Hematopoietic multipotent progenitor cell treated with erythropoietin and hydrocortisone succinate and interleukin-3 and kit ligand, for 17 days (in vitro differentiated cells): ENCODE data around the gene ARG2.
"Not testable (repeated sequence)": the region's sequence is repeated elsewhere in the genome, so short reads cannot be mapped to it uniquely, and the experiment has no call there.

Experiments used
- DNase-seq: peaks from one replicate; pipeline ENCODE4 v3.0.0-alpha.2; 2015; ENCODE audit warnings: low spot score

Gene ARG2

DNA sequence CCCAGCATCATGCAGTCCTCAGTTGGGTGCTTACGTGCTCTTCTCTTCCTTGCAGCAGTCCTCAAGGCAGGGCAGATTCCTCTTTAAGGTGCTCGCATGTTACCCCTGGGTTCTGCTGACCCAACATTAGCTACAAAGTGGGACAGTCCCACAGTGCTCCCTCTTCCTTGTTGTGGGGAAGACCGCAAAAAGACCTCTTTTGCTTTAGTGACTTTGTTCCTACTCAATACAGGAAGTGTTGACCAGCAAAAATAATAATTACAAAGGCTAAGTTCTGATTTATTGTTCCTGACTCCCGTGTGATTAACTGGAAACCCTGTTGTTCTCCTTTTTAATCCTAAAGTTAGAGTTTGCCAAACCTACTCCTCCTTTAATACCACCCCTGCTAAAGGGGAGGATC lies 33.4 kb upstream of the ARG2 start:
- no peak for DNase-seq

DNA sequence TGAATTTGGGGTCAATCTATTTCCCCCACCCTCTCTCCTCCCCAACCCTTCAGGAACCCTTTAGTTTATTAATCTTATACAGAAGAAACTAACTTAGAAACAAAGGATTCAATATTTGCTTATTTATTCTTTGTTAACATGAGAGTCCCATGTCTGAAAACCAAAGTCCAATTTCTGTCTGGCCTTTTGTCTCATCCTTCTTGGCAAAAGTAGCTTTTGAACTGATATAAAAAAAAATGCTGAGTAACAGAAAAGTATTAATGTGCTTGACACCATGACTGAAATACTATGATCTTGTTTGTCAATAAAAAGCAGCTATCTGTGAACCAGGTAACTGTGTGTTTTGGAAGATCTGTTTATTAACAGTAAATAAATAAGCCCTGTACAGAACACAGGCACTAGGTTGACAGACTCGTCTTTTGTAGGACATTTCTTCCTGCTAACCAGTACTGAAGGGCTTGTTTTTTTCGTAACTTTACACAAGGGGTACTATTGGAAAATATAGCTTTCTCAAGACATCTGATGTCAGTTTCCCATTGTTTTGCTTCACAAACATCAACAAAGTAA lies 30.4 kb upstream of the ARG2 start:
- peak; percentile 11 for DNase-seq

GRCh38 chr14:67593650-67594049 lies 26.1 kb upstream of the ARG2 start:
- not testable (repeated sequence) for DNase-seq

DNA sequence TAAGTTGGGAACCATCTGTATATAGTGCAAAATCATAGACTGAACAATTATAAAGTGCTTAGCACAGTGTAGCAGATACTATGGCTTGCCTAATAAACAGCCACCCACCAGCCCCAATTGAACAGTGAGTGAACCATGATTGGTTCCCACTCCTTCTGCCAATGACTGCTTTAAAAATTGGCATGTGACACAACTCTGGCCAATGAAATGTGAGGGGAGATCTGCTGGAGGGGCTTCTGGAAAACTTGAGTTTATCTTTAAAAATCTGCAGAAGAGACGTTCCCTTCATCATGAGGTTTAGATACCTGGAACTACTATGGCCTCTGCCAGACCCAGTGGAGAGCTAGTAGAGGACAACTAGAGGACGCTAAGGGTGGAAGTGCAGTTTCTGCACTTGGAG lies 24.3 kb upstream of the ARG2 start:
- no peak for DNase-seq

- peak; percentile 92 for DNase-seq
These were observed 19.8 kb upstream of the ARG2 start, which contains the start of gene PIGH for GRCh38 chr14:67599698-67600561. PIGH (minus strand) TSS chr14:67600268; CDS start chr14:67600203, 65 bp downstream.

DNA sequence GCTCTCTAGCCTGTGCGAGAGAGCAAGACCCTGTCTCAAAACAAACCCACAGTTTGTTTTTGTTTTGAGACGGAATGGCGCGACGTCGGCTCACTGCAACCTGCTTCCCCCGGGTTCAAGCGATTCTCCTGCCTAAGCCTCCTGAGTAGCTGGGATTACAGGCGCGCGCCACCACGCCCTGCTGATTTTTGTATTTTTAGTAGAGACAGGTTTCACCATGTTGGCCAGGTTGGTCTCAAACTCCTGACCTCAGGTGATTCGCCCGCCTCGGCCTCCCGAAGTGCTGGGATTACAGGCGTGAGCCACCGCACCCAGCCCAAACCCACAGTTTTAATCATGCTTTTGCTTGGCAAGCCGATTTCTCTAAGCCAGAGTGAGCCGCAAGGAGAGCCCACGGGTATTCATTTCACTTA lies 19.2 kb upstream of the ARG2 start:
- DNase-seq, result not testable (repeated sequence)

DNA sequence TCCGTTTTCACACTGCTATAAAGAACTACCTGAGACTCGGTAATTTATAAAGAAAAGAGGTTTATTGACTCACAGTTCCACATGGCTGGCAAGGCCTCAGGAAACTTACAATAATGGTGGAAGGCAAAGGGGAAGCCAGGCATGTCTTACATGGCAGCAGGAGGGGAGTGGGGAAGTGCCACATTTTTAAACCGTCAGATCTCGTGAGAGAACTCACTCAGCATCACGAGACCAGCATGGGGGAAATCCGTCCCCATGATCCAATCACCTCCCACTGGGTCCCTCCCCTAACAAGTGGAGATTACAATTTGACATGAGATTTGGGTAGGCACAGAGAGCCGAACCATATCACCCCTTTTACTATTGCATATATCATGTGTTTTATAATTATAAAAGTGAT lies 17.6 kb upstream of the ARG2 start:
- DNase-seq, result no peak

DNA sequence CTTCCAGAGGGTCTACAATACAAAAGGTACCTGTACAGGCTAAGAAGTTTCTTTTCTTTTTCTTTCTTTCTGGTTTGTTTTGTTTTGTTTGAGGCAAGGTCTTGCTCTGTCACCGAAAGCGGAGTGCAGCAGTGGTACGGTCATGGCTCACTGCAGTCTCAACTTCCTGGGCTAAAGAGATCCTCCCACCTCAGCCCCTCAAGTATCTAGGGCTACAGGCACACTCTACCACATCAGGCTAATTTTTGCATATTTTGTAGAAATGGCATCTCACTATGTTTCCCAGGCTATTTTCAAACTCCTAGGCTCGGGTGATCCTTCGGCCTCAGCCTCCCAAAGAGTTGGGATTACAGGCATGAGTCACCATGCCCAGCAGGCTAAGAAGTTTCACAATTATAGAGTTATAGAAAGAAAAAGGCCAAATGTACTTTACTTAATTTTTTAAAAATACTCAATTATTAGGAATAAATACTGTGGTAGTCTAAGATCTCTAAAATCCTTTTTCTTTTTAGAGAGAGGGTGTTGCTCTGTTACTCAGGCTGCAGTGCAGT lies 16.6 kb upstream of the ARG2 start:
- no peak for DNase-seq

DNA sequence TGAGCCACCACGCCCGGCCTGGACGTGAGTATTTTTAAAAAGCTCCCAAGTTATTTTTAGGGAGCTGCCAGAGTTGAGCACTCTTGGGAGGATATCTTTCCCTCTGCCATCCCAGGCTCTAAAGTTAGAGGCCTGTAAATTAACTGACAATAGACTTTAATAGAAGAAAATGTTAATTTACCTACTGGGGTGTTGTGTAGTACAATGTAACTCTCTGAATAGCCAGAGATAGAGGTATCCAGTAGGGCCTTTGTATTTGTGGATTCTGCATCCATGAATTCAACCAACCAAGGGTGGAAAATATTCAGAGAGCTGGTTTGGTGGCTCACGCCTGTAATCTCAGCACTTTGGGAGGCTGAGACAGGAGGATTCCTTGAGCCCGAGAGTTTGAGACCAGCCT lies 12.1 kb upstream of the ARG2 start:
- DNase-seq, result no peak

DNA sequence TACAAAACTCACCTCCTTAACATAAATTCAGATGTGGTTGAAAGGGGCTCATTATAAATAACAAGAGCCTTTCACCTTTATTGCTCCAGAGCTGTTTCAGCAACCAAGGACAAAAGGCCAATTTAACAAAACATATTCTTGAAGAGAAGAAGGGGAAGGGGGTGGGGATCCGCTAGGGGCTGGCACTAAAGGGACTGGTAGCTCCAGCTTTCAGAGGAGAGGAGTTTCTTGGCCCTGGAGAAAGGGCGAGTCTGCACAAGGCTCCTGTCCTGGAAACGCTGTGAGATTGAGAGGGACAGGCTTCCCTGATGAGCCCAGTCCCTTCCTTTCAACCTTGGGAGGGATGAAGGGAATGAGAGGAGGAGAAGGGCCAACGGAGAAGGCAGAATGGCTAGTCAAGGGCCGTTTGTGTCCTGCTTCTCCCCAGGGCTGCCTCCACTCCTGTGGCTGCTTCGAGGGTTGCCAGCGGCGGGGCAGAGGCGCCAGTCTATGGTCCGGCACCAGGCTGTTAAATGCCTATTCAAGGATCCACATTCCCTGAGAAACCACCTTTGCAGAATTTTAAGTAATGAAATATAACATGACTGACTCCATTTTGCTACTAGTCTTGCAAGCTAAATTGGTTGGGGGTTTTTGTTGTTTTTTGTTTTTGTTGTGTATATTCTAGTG lies 9.9 kb upstream of the ARG2 start:
- DNase-seq, result no peak

DNA sequence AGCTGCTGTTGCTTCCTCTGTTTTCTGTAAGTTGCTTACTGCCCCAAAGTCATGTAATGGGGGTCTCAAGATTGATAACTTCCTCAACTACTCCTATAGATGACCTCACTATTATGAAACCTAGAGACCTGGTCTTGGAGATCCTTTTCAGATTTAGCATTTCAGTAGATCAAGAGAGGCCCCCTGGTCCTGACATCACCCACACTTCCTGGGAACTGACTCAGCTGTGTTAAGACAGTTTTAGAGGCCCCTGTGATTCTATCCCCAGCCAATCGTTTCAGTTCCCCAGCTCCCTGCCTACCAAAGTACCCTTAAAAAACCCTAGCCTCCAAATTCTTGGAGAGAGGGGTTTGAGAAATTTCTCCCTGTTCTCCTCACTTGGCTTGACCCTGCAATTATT lies 9.2 kb upstream of the ARG2 start:
- no peak for DNase-seq

- peak; percentile 80 for DNase-seq
These were observed 1.1 kb upstream of the ARG2 start for GRCh38 chr14:67618617-67619063.

DNA sequence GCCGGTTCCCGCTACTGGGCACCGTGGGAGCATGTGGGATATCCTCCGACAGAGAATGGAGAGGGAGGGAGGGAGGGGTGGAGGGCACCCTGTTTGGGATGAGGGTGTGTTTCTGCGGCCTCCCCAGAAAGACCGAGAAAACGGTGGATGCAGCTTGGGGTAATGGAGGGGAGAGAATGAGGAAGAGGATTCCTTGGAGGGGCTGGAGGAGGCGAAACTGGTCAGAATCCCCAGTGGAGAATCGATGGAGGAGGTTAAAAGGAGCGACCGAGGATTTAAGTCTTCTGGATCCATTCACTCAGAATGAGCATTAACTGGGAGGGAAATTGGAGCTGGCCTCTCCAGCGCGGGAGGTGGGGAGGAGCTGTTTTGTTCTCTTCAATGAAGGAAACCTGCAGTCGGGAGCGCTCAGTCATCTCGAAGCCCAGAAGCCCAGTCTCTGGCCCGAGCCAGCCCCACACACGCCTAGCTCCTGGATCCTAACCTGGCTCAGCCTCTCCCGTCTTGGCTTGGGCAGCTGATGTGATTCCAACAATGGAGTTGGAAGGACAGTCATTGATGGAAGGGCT lies 581 bp downstream of the ARG2 start:
- no peak for DNase-seq

DNA sequence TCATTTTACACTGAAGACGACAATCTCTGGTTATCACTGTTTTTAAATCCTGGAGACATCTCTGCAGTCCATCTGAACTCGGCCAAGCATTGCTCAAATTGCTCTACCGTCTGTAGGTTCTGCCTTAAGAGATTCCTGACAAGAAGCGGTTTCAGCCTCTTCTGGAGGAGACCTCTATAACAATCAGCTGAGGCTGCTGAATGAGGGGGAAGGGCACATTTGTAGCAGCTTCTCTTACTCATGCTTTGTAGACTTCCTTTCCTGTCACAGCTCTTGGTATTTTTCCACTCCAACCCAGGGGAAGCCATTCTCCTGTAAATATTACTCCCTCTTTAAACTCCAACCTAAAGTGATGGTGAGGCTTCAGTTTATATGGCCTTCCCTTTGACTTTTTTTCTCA lies 3.0 kb downstream of the ARG2 start:
- no peak for DNase-seq

GRCh38 chr14:67623114-67623513 lies 3.4 kb downstream of the ARG2 start:
- DNase-seq, result no peak

DNA sequence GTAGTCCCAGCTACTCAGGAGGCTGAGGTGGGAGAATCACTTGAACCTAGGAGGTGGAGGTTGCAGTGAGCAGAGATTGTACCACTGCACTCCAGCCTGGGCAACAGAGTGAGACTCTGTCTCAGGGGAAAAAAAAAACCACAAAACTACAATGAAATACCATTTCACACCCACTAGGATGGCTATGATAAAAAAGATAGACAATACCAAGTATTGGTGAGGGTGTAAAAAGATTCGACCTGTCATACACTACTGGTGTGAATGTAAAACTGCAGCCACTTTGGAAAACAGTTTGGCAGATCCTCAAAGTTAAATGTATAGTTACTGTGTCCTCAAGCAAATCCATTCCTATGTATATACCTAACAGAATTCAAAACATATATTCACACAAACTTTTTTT lies 6.4 kb downstream of the ARG2 start:
- DNase-seq, result not testable (repeated sequence)

DNA sequence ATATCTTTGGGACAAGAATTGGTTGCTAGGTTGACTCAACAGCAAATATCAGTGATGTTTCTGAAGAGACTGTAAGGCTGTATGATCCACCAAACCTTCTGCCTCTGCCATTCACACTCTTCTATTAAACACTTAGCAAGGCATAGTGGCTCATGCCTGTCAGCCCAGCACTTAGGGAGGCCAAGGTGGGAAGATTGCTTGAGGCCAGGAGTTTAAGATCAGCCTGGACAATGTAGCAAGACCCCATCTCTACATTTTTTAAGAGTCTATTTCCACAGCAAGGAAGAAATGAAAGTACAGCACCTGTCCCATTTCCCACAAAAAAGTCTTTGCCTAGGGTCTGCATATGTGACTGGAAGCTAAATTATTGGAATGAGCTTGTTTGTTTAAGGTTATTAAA lies 7.8 kb downstream of the ARG2 start:
- DNase-seq, result no peak

DNA sequence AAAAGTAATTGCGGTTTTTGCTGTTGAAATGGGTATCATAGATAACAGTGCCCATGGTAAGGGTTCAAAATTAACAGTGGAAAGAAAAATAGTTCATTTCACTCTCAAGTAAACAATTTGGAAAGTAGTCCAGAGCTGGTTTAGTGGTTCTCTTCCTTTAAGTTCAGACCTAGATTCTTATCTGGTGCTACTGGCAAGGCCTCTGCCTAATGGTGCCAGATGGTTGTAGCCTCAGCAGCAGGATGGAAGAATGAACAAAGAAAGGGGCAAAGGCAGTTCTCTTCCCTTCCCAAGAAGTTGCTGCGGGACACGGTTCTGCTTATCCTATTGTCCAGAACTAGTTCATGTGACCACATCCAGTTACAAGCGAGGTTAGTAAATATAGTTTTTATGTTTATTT lies 10.5 kb downstream of the ARG2 start:
- DNase-seq, result no peak

- DNase-seq, result no peak
These were observed 11.2 kb downstream of the ARG2 start for GRCh38 chr14:67630938-67631337.

GRCh38 chr14:67633451-67634147 lies 13.9 kb downstream of the ARG2 start:
- DNase-seq, result no peak

- DNase-seq, result peak; percentile 72
These were observed 16.7 kb downstream of the ARG2 start for GRCh38 chr14:67636361-67636919.
